Naive B cell (primary cell): ENCODE measurements around the gene PRPH. TPM values are rescaled to one million over a fixed set of nuclear protein-coding genes. Genes with fewer than 3 reads are reported as not detected.
A peak's percentile ranks its signal among the peaks of the same experiment; 100 is the strongest.
"Not testable (repeated sequence)": the region's sequence is repeated elsewhere in the genome, so short reads cannot be mapped to it uniquely, and the experiment has no call there.

ENCODE experiments used
- ATAC-seq, 2 donors: fragments of 150-1000 bp; cut with Tn5 transposase; 2 replicates each; pipeline ENCODE4 v1.10.0; 2021; ENCODE audit warnings: low read depth in 2 of 2, mild to moderate bottlenecking in 2 of 2, moderate library complexity in 2 of 2
- DNase-seq: peaks from one replicate; pipeline ENCODE4 v3.0.0; 2022
- H3K27ac Mint-ChIP-seq, 6 donors: one replicate each; pipeline ENCODE4 v1.8.0; 2020 to 2022; ENCODE audit warnings: mild to moderate bottlenecking in 6 of 6, mixed read lengths in 6 of 6, moderate library complexity in 5 of 6, inconsistent platforms in 2 of 6
- H3K27me3 Mint-ChIP-seq, 3 donors: one replicate each; pipeline ENCODE4 v1.8.0; 2021 to 2022; ENCODE audit warnings: mixed read lengths in 3 of 3, mild to moderate bottlenecking in 1 of 3
- H3K36me3 Mint-ChIP-seq, 2 donors: one replicate each; pipeline ENCODE4 v1.8.0; 2020 to 2022; ENCODE audit warnings: mixed read lengths in 2 of 2, inconsistent platforms in 1 of 2, mild to moderate bottlenecking in 1 of 2
- H3K4me1 Mint-ChIP-seq, 3 donors: one replicate each; pipeline ENCODE4 v1.8.0; 2020 to 2022; ENCODE audit warnings: mixed read lengths in 3 of 3, inconsistent platforms in 1 of 3, mild to moderate bottlenecking in 1 of 3, moderate library complexity in 1 of 3
- H3K4me3 Mint-ChIP-seq, 8 donors: one replicate each; pipeline ENCODE4 v1.8.0; 2020 to 2022; ENCODE audit warnings: mild to moderate bottlenecking in 8 of 8, mixed read lengths in 8 of 8, moderate library complexity in 8 of 8, inconsistent platforms in 2 of 8
- H3K9me3 Mint-ChIP-seq, 7 donors: one replicate each; pipeline ENCODE4 v1.8.0; 2020 to 2022; ENCODE audit warnings: mixed read lengths in 7 of 7, mild to moderate bottlenecking in 5 of 7, inconsistent platforms in 2 of 7, moderate library complexity in 1 of 7
- polyA plus RNA-seq, 6 donors: library from polyadenylated mRNA; unstranded; fragments of 300-500 nt; fragmentation: Illumina TruSeq; gene quantifications; one replicate each; pipeline ENCODE4 v1.2.3, GENCODE V29; 2021; ENCODE audit warnings: low read depth in 6 of 6

PRPH gene
- polyA plus RNA-seq, 6 donors from 2014 or later, result not detected

DNA sequence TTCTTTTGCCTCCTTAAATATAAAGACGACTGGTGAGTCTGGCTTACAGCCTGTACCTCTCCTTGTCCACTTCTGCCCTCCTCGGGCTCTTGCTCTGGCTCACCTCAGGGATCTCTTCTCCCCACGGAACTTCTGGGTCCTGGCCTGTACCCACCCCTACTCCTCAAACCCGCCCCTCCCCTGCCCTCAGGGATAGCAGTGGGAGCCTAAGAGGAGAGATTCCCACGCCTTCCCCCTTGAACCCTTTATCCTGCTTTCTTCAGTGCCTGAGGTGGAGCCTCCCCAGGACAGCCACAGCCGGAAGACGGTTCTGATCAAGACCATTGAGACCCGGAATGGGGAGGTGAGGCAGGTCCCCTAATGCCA, 2.7 kb downstream of the PRPH start:
- H3K4me1 Mint-ChIP-seq, result peaks cover 4 to 32% (median 24%) of the 10 kb centered on the region in 3 donors
- DNase-seq (no peak), ATAC-seq (no peak)
- H3K27me3 Mint-ChIP-seq, result peaks cover 55 to 88% (median 70%) of the 10 kb centered on the region in 3 donors
- H3K36me3 Mint-ChIP-seq, result peaks cover 0 to under 1% of the 10 kb centered on the region in 2 donors
- H3K4me3 Mint-ChIP-seq, result peak overlapping the region in 6 of 8 donors; percentile 22 to 84 (median 62)
- H3K27ac Mint-ChIP-seq, result no peak overlapping the region
- no peaks in the 10 kb centered on the region for H3K9me3 Mint-ChIP-seq

DNA sequence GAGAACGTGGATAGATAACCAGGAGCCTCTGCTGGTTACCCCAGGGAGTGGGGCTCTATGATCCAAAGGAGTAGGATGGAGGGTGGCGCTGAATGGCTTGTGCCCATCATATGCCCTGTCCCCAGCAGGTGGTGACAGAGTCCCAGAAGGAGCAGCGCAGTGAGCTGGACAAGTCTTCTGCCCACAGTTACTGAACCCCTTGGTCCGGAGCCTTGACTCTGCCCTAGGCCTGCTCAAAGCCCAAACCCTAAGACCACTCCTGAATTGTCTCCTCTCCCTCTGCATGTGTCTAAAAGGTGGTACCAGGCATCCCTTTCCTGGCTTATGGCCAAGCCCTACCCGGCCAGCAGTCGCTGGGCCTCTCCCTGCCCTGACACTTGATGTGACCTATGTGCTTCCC, 3.2 kb downstream of the PRPH start:
- ATAC-seq (no peak), DNase-seq (no peak)
- Mint-ChIP-seq H3K27ac (no peak overlapping the region), H3K36me3 (peaks cover 0 to 4% of the 10 kb centered on the region in 2 donors), H3K4me1 (peaks cover 4 to 32% (median 24%) of the 10 kb centered on the region in 3 donors), H3K27me3 (peaks cover 59 to 89% (median 75%) of the 10 kb centered on the region in 3 donors), H3K4me3 (peak overlapping the region in 5 of 8 donors; percentile 44 to 84 (median 74)), H3K9me3 (no peaks in the 10 kb centered on the region)

DNA sequence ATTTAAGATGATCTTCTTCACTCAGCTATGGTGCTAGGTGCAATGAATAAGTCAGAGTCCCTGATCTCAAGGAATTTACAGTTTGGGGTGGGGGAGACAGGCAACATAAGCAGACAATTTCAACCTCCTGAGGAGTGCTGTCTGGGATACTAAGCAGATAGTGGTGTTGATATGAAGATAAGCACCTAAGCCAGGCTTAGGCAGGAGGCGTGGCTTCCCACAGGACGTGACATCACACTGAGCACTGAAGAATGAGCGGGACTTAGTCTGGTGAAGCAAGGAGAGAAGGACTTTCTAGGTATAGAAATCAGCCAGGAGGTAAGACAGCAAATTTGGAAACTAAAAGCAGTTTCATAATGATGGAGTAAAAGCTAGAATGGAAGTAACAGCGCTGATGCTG, 6.8 kb downstream of the PRPH start:
- ATAC-seq, result no peak
- Mint-ChIP-seq H3K27me3 (peaks cover 50 to 79% (median 72%) of the 10 kb centered on the region in 3 donors), H3K36me3 (peaks cover 0 to 4% of the 10 kb centered on the region in 2 donors), H3K27ac (no peak overlapping the region), H3K9me3 (no peaks in the 10 kb centered on the region), H3K4me3 (no peak overlapping the region), H3K4me1 (peaks cover 4 to 20% (median 18%) of the 10 kb centered on the region in 3 donors)
- no peak for DNase-seq

DNA sequence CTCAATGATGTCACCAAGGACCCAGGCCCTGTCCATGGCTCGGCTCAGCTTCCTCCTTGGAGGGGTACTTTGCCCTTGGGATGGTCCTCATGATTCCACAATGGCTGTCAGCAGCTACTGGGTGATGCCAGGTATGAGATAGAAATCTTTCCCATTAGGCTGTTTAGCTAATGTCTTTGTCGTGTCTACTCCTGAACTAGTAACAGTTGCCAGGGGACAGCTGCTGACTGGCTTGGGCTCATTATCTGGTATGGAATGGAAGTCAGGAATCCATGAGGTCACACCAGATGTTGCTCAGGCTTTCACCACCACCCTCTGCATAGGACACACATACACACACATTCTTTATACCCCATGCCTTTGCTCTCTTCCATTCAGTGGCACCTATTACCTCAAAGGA, 9.2 kb downstream of the PRPH start:
- DNase-seq (no peak), ATAC-seq (no peak)
- H3K4me1 Mint-ChIP-seq, result no peaks in the 10 kb centered on the region
- H3K9me3 Mint-ChIP-seq, result no peaks in the 10 kb centered on the region
- peaks cover 0 to 4% of the 10 kb centered on the region in 2 donors for H3K36me3 Mint-ChIP-seq
- H3K27ac Mint-ChIP-seq, result no peak overlapping the region
- no peak overlapping the region for H3K4me3 Mint-ChIP-seq
- peaks cover 34 to 70% (median 68%) of the 10 kb centered on the region in 3 donors for H3K27me3 Mint-ChIP-seq

DNA sequence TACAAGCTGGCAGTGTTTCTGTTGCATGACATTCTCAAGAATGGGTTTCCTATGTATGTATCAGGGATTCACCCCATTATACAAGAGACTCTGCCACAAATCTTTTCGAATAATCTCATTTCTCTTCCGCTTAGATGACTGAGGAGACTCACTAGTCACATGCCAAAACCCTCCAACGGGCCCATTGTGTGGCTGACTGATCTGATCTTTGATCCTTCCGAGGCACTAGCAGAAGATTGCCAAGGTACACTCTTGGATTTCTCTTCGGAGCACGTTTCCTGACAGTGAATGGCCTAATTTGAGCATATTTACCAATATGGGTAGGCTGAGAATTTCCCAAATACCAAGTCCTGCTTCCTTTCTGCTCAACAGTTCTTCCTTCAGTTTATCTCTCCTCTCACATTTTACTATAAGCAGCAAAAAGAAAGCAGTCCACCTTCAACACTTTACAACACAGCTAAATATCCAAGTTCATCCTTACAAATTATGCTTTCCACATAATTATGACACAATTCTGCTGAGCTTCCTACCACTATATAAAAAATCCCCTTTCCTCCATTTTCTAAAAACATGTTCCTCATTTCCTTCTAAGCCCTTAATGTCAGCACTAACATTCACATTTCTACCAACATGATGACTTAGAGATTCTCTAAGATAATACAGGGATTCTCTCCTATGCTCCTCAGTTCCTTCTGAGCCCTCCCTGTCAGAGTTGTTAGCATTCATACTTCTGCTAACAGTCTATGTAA, 11.0 kb downstream of the PRPH start:
- Mint-ChIP-seq H3K27me3 (peaks cover 40 to 70% (median 69%) of the 10 kb centered on the region in 3 donors), H3K4me1 (no peaks in the 10 kb centered on the region), H3K9me3 (no peaks in the 10 kb centered on the region), H3K36me3 (peaks cover 0 to 4% of the 10 kb centered on the region in 2 donors), H3K27ac (no peak overlapping the region), H3K4me3 (no peak overlapping the region)
- ATAC-seq (no peak), DNase-seq (no peak)

DNA sequence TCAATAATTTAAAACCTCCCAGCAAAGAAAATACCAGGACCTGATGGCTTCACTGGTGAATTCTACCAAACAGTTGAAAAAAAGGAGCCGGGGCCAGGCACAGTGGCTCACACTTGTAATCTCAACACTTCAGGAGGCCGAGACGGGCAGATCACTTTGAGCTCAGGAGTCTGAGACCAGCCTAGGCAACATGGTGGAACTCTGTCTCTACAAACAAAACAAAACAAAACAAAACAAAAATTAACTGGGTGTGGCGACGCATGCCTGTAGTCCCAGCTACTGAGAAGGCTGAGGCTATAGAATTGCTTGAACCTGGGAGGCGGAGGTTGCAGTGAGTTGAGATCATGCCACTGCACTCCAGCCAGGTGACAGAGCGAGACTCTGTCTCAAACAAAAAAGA, 14.4 kb downstream of the PRPH start:
- Mint-ChIP-seq H3K9me3 (no peaks in the 10 kb centered on the region), H3K36me3 (no peaks in the 10 kb centered on the region), H3K27ac (no peak overlapping the region), H3K27me3 (peaks cover 28 to 44% (median 43%) of the 10 kb centered on the region in 3 donors), H3K4me1 (no peaks in the 10 kb centered on the region), H3K4me3 (no peak overlapping the region)
- DNase-seq, result no peak
- no peak for ATAC-seq

DNA sequence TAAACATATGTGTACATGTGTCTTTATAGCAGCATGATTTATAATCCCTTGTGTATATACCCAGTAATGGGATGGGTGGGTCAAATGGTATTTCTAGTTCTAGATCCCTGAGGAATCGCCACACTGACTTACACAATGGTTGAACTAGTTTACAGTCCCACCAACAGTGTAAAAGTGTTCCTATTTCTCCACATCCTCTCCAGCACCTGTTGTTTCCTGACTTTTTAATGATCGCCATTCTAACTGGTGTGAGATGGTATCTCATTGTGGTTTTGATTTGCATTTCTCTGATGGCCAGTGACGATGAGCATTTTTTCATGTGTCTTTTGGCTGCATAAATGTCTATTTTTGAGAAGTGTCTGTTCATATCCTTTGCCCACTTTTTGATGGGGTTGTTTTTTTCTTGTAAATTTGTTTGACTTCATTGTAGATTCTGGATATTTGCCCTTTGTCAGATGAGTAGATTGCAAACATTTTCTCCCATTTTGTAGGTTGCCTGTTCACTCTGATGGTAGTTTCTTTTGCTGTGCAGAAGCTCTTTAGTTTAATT, 15.6 kb downstream of the PRPH start:
- H3K4me3 Mint-ChIP-seq, DNase-seq, H3K9me3 Mint-ChIP-seq, H3K27ac Mint-ChIP-seq, ATAC-seq, H3K36me3 Mint-ChIP-seq, H3K4me1 Mint-ChIP-seq: not testable (repeated sequence)
- H3K27me3 Mint-ChIP-seq, result peaks cover 32 to 41% (median 34%) of the 10 kb centered on the region in 3 donors

DNA sequence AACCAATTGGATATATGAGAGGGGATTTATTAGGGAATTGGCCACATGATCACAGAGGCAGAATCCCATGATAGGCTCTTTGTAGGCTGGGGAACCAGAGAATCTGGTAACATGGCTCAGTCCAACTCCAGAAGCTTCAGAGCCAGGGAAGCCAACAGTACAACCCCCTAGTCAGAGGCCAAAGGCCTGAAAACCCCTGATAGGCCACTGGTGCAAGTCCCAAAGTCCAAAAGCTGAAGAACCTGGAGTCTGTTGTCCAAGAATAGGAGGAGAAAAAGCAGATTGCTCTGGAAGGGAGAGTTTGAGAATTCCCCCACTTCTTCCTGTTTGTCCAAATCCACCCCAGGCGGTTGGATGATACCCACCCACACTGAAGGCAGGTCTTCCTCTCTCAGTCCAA, 19.9 kb downstream of the PRPH start:
- no peak for DNase-seq
- peaks cover 0 to 18% (median 11%) of the 10 kb centered on the region in 3 donors for H3K27me3 Mint-ChIP-seq
- H3K9me3 Mint-ChIP-seq, result no peaks in the 10 kb centered on the region
- H3K4me3 Mint-ChIP-seq, result no peak overlapping the region
- no peaks in the 10 kb centered on the region for H3K4me1 Mint-ChIP-seq
- ATAC-seq, result no peak
- no peak overlapping the region for H3K27ac Mint-ChIP-seq
- H3K36me3 Mint-ChIP-seq, result no peaks in the 10 kb centered on the region

DNA sequence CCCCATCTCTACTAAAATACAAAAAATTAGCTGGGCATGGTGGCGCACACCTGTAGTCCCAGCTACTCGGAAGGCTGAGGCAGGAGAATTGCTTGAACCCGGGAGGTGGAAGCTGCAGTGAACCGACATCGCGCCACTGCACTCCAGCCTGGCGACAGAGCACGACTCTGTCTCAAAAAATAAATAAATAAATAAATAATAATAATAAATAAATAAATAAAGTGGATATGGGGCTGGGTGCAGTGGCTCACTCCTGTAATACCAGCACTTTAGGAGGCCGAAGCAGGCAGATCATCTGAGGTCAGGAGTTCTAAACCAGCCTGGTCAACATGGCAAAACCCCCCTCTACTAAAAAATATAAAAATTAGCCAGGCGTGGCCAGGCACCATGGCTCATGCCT, 22.2 kb downstream of the PRPH start:
- not testable (repeated sequence) for H3K4me1 Mint-ChIP-seq, H3K27ac Mint-ChIP-seq, ATAC-seq, H3K36me3 Mint-ChIP-seq, H3K4me3 Mint-ChIP-seq, H3K9me3 Mint-ChIP-seq, DNase-seq
- H3K27me3 Mint-ChIP-seq, result peaks cover 0 to 12% (median 8%) of the 10 kb centered on the region in 3 donors

DNA sequence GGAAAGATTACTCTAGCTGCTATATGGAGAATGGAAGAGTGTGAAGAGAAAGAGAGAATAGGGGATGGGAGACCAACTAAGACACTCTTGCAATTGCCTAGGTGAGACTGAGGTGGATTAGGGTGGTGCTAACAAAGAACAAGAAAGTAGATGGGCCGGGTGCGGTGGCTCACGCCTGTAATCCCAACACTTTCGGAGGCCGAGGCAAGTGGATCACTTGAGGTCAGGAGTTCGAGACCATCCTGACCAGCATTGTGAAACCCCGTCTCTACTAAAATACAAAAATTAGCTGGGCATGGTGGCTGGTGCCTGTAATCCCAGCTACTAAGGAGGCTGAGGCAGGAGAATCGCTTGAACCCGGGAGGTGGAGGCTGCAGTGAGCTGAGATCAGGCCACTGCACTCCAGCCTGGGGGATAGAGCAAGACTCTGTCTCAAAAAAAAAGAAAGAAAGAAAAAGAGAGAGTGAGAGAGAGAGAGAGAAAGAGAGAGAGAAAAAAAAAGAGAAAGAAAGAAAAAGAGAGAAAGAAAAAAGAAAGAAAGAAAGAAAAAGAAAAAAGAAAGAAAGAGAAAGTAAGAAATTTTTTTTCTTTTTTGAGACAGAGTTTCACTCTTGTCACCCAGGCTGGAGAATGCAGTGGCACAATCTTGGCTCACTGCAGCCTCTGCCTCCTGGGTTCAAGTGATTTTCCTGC, 25.6 kb downstream of the PRPH start:
- ATAC-seq, result not testable (repeated sequence)

DNA sequence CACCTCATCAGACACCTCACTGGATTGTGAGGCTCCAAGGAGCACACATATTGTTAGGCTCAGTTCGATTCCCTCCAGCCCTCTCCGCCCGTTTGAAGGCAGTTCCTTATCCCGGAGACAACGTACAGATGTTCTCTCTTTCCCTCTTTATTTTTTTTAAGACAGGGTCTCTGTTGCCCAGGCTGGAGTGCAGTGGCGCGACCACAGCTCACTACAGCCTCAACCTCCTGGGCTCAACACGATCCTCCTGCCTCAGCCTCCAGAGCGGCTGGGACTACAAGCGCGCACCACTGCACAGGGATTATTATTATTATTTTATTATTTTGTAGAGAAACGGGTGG, 27.4 kb downstream of the PRPH start:
- DNase-seq, result no peak
- Mint-ChIP-seq H3K4me3 (peak overlapping the region; percentile 89 to 100 (median 93)), H3K4me1 (peaks cover 19 to 23% (median 21%) of the 10 kb centered on the region in 3 donors), H3K27me3 (peaks cover 0 to 6% (median 0%) of the 10 kb centered on the region in 3 donors), H3K9me3 (no peaks in the 10 kb centered on the region), H3K27ac (peak overlapping the region in 4 of 6 donors; percentile 41 to 95 (median 80)), H3K36me3 (no peaks in the 10 kb centered on the region)
- no peak for ATAC-seq

More for the DNA sequence above, 25.6 kb downstream of the PRPH start:
- H3K36me3 Mint-ChIP-seq, H3K27me3 Mint-ChIP-seq, H3K9me3 Mint-ChIP-seq, DNase-seq: not testable (repeated sequence)
- Mint-ChIP-seq H3K4me1 (peaks cover 19 to 23% (median 21%) of the 10 kb centered on the region in 3 donors), H3K4me3 (peak overlapping the region in 7 of 8 donors; percentile 0 to 58 (median 44)), H3K27ac (peak overlapping the region in 2 of 6 donors; percentile 44 to 91)

DNA sequence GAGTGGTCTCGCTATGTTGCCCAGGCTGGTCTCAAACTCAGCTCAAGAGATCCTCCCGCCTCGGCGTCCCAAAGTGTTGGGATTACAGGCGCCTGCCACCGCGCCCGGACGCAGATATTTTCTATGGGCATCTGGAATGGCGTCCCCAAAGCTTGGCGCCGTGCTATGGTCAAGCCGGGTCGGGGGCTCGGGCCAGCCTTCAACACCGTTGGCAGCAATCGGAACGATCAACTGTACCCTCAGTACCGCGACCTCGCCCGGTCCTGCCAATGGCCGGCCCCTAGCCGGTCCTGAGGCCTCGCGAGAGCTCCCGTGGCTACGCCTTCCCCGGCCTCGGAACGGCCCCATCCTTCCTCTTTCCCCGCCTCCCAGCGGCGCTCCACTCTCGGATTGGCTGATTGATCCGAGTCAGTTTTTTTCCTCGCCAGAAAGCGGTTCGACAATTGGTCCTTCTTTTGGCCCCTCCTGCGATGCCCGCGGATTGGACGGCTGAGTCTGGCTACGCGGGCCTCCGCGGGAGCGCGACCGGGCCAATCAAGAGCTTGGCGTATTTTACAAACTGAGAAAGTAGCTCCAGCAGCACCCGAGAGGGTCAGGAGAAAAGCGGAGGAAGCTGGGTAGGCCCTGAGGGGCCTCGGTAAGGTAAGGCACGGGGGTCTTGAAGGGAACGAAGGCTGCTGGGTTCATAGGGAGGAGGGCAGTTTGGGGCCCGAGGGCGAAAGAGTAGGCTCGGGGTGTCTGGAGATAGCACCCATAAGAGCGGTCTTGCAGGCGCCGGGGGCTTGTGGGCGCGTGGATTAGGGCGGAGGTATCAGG, 28.0 kb downstream of the PRPH start, which contains the start of gene TROAP:
TROAP (plus strand) TSS at position 548 of the 816 bp plus-strand sequence. CDS start 354 bp downstream, outside the sequence.
- peak; percentile 98 for DNase-seq
- peaks cover 0 to 6% (median 3%) of the 10 kb centered on the region in 3 donors for H3K27me3 Mint-ChIP-seq
- peak within 1 kb of the TSS; percentile 89 to 100 (median 93) for H3K4me3 Mint-ChIP-seq
- peak within 1 kb of the TSS; percentile 41 to 95 (median 88) for H3K27ac Mint-ChIP-seq
- H3K36me3 Mint-ChIP-seq, result no peaks in the 10 kb centered on the region
- H3K9me3 Mint-ChIP-seq, result no peaks in the 10 kb centered on the region
- H3K4me1 Mint-ChIP-seq, result peaks cover 19 to 23% (median 21%) of the 10 kb centered on the region in 3 donors
- peak; percentile 94 to 96 for ATAC-seq
